HepG2 (cell line): Measurements from ENCODE around the gene MGST2. TPM values are rescaled to one million over a fixed set of nuclear protein-coding genes. Genes with fewer than 3 reads are reported as not detected.

Experiments used
- ATAC-seq: fragments of 200-7000 bp; cut with Tn5 transposase; 3 replicates; pipeline ENCODE4 v1.9.1; 2020; ENCODE audit warnings: mild to moderate bottlenecking, moderate library complexity
- BruUV-seq: library from RNA; stranded (reverse); fragments of 400-500 nt; replicated peaks from 2 replicates; lab custom pipeline; 2021; lab: Mats Ljungman, UMichigan
- CTCF ChIA-PET: fragments of 300-600 bp; formaldehyde crosslinking; extraction: SDS; loops from one replicate; lab custom pipeline; 2021; ENCODE audit warnings: low total read pairs, inconsistent platforms, low intra/inter-chr PET ratio; lab: Yijun Ruan, JAX
- POLR2A ChIA-PET: fragments of 350-600 bp; sonication (Branson Sonifier 250); formaldehyde crosslinking; loops from one replicate; lab custom pipeline; 2020; ENCODE audit warnings: antibody characterized with exemption, inconsistent platforms; lab: Yijun Ruan, JAX
- DNase-seq: peaks from one replicate; pipeline ENCODE4 v3.0.0-alpha.2; 2015; ENCODE audit warnings: low spot score
- FAIRE-seq: peaks from 3 replicates; lab custom pipeline; 2011; peaks lifted over from hg19 to GRCh38; lab: Jason Lieb, UNC
- H2AFZ ChIP-seq: one replicate; pipeline ENCODE4 v1.6.1; 2011; ENCODE audit warnings: low read length, inconsistent platforms
- H3K27ac ChIP-seq: fragments of 300-600 bp; 3 replicates; pipeline ENCODE4 v1.8.0; 2011; ENCODE audit warnings: mixed run types, mild to moderate bottlenecking, mixed read lengths, low read length, inconsistent platforms; ENCODE audit not compliant: insufficient read depth; ENCODE audit errors: extremely low read length
- H3K27me3 ChIP-seq, 2 experiments: fragments of 200-600 bp in 1 of 2; 2 replicates in 1 of 2; 3 replicates in 1 of 2; pipeline versions ENCODE4 v1.6.0 to v1.8.0; 2011; ENCODE audit warnings: low read length in 2 of 2, mild to moderate bottlenecking in 2 of 2, moderate library complexity in 2 of 2, inconsistent platforms in 1 of 2; ENCODE audit not compliant: insufficient read depth in 2 of 2, control insufficient read depth in 1 of 2
- H3K36me3 ChIP-seq, 2 experiments: fragments of 200-600 bp in 1 of 2; replicated peaks in 1 of 2; 2 replicates in 1 of 2; 3 replicates in 1 of 2; pipeline versions ENCODE4 v1.5.1 to v1.8.0; 2011; ENCODE audit warnings: low read length in 2 of 2, inconsistent platforms in 1 of 2; ENCODE audit not compliant: insufficient read depth in 2 of 2, control insufficient read depth in 1 of 2
- H3K4me1 ChIP-seq: 2 replicates; pipeline ENCODE4 v1.5.1; 2012; ENCODE audit warnings: low read length, inconsistent platforms; ENCODE audit not compliant: insufficient read depth
- H3K4me2 ChIP-seq: 2 replicates; pipeline ENCODE4 v1.6.0; 2011; ENCODE audit warnings: low read depth, low read length, inconsistent platforms
- H3K4me3 ChIP-seq, 3 experiments: fragments of 200-600 bp in 1 of 3; sonication (generic), shearing (Covaris generic) in 1 of 3; replicated peaks in 1 of 3; 2 replicates each; pipeline ENCODE4 v1.5.1; 2011 to 2016; ENCODE audit warnings: low read length in 3 of 3, inconsistent platforms in 2 of 3, low read depth in 2 of 3, mild to moderate bottlenecking in 2 of 3, control low read depth in 1 of 3, mixed read lengths in 1 of 3; ENCODE audit not compliant: insufficient read depth in 1 of 3
- H3K79me2 ChIP-seq: one replicate; pipeline ENCODE4 v1.6.1; 2011; ENCODE audit warnings: low read length, inconsistent platforms; ENCODE audit not compliant: insufficient read depth
- H3K9ac ChIP-seq: 2 replicates; pipeline ENCODE4 v1.6.0; 2011; ENCODE audit warnings: mild to moderate bottlenecking, low read depth, low read length, inconsistent platforms; ENCODE audit not compliant: insufficient read depth
- H3K9me3 ChIP-seq: 2 replicates; pipeline ENCODE4 v1.5.1; 2012; ENCODE audit warnings: mild to moderate bottlenecking, low read length
- H4K20me1 ChIP-seq: 2 replicates; pipeline ENCODE4 v1.6.0; 2011; ENCODE audit warnings: inconsistent platforms, mild to moderate bottlenecking, low read length, moderate library complexity; ENCODE audit not compliant: insufficient read depth
- MAFF ChIP-seq: IDR thresholded peaks from 2 replicates; pipeline ENCODE4 v1.6.1; 2011; ENCODE audit warnings: low read depth, low read length, improper control_type of control experiment
- MAFK ChIP-seq, 2 experiments: IDR thresholded peaks in 1 of 2; conservative IDR thresholded peaks in 1 of 2; 2 replicates each; pipeline ENCODE4 v1.6.1; 2011; ENCODE audit warnings: improper control_type of control experiment in 2 of 2, low read length in 2 of 2
- RXRB ChIP-seq: IDR thresholded peaks from 2 replicates; pipeline ENCODE4 v1.6.1; 2016; ENCODE audit warnings: borderline replicate concordance, missing genetic modification reagents, missing compliant biosample characterization
- TBL1XR1 ChIP-seq: fragments of 150-350 bp; IDR thresholded peaks from 2 replicates; pipeline ENCODE4 v1.6.1; 2014; ENCODE audit warnings: borderline replicate concordance, low read length; ENCODE audit not compliant: partially characterized antibody
- TEAD3 ChIP-seq: optimal IDR thresholded peaks from 2 replicates; pipeline ENCODE3; 2016; ENCODE audit warnings: borderline replicate concordance
- ZNF354B ChIP-seq: sonication (generic); formaldehyde crosslinking; IDR thresholded peaks from 2 replicates; pipeline ENCODE4 v1.8.0; 2022; ENCODE audit warnings: mild to moderate bottlenecking, missing genetic modification reagents
- ZNF792 ChIP-seq: IDR thresholded peaks from 2 replicates; pipeline ENCODE4 v1.6.1; 2016
- WGBS: methylation state at CpG from one replicate; pipeline ENCODE4 v1.1.6; 2017; ENCODE audit warnings: low lambda C conversion rate; 5-methylcytosine and 5-hydroxymethylcytosine counted together
- in situ Hi-C: cut with HindIII; loops from 2 replicates; pipeline ENCODE4 v1.10.0; 2017; ENCODE audit warnings: low pct_unique_long_range_greater_than_20kb; ENCODE audit not compliant: extremely low pct_ligation_motif_present
- intact Hi-C: fragments of 100-400 bp; cut with micrococcal nuclease; formaldehyde crosslinking; loops from one replicate; pipeline ENCODE4 v1.10.0; 2022; ENCODE audit not compliant: unreplicated experiment
- polyA plus RNA-seq, 8 experiments: library from polyadenylated mRNA; depleted of rRNA in 3 of 8; stranded (reverse) in 7 of 8; unstranded in 1 of 8; fragments of >200 nt; fragmentation: Illumina TruSeq in 4 of 8; extraction: Trizol in 4 of 8; gene quantifications; 2 replicates each; pipeline versions ENCODE4 v1.2.1 to v1.2.3, GENCODE V29; 2011 to 2016; ENCODE audit warnings: low read depth in 4 of 8, missing spikeins in 1 of 8, mixed read lengths in 1 of 8; ENCODE audit not compliant: insufficient read depth in 1 of 8
- total RNA-seq, 5 experiments: library from RNA; depleted of rRNA; stranded (reverse); fragments of >200 nt; fragmentation: Illumina TruSeq; extraction: Trizol; gene quantifications; 2 replicates each; pipeline ENCODE4 v1.2.3, GENCODE V29; 2016; ENCODE audit warnings: low read depth in 1 of 5

MGST2 gene
- total and polyA plus RNA-seq, 2 of the 13 experiments (the other 11 are each of a cell fraction or from before 2014, with no cell fraction given) = 205 to 416 TPM

DNA sequence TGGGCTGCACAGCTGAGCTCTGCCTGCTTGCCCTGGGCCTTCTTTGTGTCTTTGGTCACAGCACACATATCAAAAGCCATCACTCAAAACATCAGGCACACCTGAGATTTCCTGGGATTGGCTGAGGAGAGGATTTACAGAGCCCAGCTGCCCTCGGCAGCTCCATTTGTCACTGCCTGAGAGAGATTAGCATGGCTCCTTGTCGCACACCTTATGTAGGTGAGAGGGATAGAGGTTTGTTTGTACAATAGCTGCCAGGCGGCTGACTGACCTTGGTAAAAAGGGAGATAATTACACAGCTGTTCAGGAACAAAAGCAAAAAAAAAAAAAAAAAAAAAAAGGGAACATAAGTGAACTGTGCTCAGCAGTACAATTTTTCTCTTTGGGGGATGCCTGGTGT, 63.2 kb downstream of the MGST2 start (continued):
- peak; percentile 16 for TF ChIP-seq TEAD3
- TF ChIP-seq ZNF354B (CRISPR knock-in tag) = no peak
- no peak for TF ChIP-seq ZNF792 (CRISPR knock-in tag)
- TF ChIP-seq RXRB (CRISPR knock-in tag) = peak; percentile 34; the same call in 1 of the 2 replicates

DNA sequence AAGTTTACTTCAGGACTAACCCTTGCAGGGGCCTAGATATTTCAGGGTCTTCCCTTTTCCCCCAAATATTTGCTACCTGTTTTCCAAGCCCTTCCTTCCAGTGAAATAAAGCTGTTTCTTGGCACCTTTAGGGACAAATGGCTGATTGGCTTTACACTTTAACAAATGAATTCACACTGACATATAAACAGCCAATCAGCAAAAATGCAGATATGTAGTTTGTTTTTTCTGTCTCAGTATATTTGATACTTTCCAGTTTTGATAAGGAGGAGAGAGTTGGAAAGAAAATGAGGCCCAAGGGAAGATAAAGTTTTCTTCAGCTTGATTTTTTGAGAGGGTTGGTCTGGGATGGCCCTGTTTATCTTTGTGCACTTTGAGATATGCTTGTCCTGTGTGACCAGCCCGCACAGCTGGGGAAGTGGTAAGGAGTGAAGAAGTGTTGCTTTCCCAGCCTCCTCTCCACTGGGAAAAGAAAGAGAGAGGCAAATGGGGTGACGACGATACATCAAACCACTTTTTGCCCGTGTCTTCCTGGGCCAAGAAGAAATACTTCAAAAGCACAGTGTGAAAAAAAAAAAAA, 67.5 kb downstream of the MGST2 start:
- H3K79me2 ChIP-seq = no peaks in the 10 kb centered on the region
- 93% methylated on average over 4 of the region's 4 CpGs for WGBS
- no peak overlapping the region for H3K4me2 ChIP-seq
- H3K9ac ChIP-seq = no peak overlapping the region
- peaks cover 3 to 15% of the 10 kb centered on the region in 2 experiments for H3K36me3 ChIP-seq
- DNase-seq (no peak), ATAC-seq (no peak), FAIRE-seq (no peak)
- no peak overlapping the region for H3K27ac ChIP-seq
- no peaks in the 10 kb centered on the region for H3K9me3 ChIP-seq
- H3K4me1 ChIP-seq = peaks cover 25% of the 10 kb centered on the region
- peaks cover 4% of the 10 kb centered on the region; the same call in 1 of the 2 replicates for H4K20me1 ChIP-seq
- CTCF ChIA-PET = no interaction called here
- intact Hi-C loops = no loop called here
- no peak overlapping the region for H2AFZ ChIP-seq
- H3K4me3 ChIP-seq = no peak overlapping the region
- TF ChIP-seq MAFF (0 out of 2 replicates have a peak, but pooled peaks have one; percentile 7), TBL1XR1 (no peak), MAFK (conservative IDR thresholded peaks at IDR 0.05 in 1 of 2, IDR thresholded peaks at IDR 0.05 in 1 of 2; ENCODE audit: low read length in 2 of 2) (0 out of 4 replicates have a peak, but pooled peaks have one; percentile 11 to 22)
- POLR2A ChIA-PET = no interaction called here
- H3K27me3 ChIP-seq = no peaks in the 10 kb centered on the region
- in situ Hi-C loops = no loop called here
- BruUV-seq = no TSS peak
